Activated T-cell treated with anti-CD3 and anti-CD28 coated beads for 1 hour (primary cell): ENCODE results near the gene GSK3A.
A peak's percentile ranks its signal among the peaks of the same experiment; 100 is the strongest.

ENCODE experiments used
- DNase-seq: peaks from one replicate; pipeline ENCODE4 v3.0.0-alpha.2; 2020; ENCODE audit warnings: low read depth

The GSK3A gene

DNA sequence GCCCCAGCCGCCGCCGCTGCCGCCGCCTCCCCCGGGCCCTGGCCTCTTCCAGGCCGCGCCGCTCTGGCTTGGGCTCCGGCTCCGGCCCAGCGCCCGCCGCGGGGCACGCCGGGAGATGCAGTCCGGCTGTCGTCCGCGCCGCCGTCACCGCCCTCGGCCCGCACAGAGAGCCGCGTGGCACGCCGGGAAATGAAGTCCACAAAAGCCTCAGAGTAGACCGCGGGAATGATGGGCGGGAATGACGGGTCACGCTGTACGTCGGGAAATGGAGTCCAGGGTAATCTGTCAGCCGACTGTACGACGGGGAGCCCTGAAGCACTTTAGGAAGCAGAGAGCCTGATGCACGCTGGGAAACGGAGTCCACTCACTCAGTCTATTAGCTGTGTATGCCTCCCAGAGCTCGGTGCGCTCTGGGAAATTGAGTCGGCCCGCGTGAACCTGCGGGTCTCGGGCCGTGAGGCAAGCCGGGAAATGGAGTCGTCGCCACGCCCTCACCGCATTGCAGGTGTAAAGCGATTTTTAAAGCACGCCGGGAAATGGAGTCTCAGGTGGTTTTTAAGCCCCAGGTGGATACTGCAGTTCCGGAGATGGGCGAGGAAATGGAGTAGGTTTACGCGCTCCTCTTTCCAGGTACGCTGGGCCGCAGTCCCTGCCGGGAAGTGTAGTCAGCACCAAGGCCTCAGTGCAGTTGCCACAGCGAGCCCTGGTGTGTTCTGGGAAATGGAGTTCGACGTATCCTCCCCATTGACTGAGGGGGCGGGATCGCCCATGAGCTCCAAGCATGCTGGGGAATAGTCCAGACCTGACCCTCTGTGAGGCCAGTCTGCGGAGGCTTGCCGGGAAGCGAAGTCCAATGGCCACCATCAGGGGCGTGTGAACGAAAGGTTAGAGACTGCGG, at the start of gene GSK3A:
GSK3A (minus strand) TSS at position 91 of the 898 bp plus-strand sequence. CDS start 137 bp downstream, outside the sequence.
- DNase-seq = peak; percentile 89

DNA sequence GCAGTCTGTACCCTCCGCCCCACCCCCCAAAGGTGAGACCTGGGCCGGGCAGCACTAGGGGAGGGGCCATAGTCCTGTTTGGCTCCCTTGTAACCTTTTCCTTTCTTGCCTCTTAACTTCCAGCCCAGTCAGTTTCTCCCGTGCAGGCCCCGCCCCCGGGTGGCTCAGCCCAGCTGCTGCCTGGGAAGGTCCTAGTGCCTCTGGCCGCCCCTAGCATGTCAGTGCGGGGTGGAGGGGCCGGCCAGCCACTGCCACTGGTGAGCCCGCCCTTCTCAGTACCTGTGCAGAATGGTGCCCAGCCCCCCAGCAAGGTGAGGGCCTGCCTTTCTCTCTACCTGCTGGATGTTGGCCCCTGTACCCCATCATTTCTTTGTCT, 49.0 kb upstream of the GSK3A start:
- no peak for DNase-seq

DNA sequence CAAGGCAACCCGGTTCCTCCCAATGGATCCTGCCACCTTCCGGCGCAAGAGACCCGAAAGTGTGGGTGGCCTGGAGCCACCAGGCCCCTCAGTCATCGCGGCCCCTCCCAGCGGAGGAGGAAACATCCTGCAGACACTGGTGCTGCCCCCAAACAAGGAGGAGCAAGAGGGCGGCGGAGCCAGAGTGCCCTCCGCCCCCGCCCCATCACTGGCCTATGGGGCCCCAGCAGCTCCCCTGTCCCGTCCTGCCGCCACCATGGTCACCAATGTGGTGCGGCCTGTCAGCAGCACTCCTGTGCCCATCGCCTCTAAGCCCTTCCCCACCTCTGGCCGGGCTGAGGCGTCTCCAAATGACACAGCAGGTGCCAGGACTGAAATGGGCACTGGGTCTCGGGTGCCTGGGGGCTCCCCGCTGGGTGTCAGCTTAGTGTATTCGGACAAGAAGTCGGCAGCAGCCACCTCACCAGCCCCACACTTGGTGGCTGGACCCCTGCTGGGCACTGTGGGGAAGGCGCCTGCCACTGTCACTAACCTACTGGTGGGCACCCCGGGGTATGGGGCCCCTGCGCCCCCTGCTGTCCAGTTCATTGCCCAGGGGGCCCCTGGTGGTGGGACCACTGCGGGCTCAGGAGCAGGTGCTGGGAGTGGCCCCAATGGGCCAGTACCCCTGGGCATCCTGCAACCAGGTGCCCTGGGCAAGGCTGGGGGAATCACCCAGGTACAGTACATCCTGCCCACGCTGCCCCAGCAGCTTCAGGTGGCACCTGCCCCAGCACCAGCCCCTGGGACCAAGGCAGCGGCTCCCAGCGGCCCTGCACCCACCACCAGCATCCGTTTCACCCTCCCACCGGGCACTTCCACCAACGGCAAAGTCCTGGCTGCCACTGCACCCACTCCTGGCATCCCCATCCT, 48.4 kb upstream of the GSK3A start:
- DNase-seq = peak; percentile 60

GRCh38 chr19:42290136-42290522, 47.7 kb upstream of the GSK3A start:
- DNase-seq = no peak

- DNase-seq = no peak
Observed at GRCh38 chr19:42289556-42290041, 47.2 kb upstream of the GSK3A start.

- no peak for DNase-seq
Observed at GRCh38 chr19:42288881-42289555, 46.6 kb upstream of the GSK3A start.

DNA sequence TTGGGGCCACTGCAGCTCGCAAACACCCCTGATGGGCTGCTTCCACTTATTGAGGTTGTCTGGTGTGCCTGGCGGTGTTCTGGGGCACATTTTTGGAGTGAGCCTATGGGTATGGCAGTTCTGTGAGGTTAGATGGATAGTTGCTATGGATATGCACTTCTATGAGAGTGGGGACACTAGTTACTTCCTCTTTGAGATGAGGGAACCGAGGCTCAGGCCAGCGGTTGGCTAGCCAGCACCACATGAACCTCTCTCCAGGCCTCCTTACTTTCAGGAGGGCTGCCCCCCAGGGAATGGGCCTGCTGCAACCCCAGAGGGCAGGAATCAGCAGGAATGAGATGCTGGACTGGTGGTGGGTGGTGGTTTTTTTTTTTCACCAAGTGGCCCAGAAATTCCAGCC, 46.0 kb upstream of the GSK3A start:
- DNase-seq = no peak

DNA sequence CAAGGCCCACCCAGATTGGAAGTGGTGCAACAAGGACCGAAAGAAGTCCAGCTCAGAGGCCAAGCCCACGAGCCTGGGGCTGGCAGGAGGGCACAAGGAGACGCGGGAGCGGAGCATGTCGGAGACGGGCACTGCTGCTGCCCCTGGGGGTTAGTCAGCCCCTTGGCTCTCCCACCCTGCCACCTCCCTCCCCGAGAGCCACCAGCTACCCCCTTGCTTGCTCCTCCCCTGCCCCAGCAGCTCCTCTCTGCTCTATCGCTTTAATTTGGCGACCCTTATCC, 45.4 kb upstream of the GSK3A start:
- no peak for DNase-seq

GRCh38 chr19:42287017-42287826, 44.8 kb upstream of the GSK3A start:
- DNase-seq = no peak

- DNase-seq = no peak
Observed at GRCh38 chr19:42286349-42287016, 44.1 kb upstream of the GSK3A start.

DNA sequence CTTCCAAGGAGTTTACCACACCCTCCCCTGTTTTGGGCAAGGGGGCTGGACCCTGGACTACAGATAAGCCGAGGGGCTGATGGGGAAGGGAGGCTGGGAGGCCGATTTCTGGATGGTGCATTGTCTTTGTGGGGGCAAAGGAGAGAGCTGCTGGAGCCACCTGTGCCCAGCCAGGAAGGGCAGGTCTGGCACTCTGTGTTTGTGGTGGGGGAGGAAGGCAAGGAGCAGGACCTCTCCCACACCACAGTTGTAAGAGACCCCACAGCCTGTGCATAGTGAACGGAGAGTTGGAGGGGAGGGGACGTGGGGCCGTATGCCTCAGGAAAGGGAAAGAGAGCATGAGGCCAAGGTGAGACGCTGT, 43.6 kb upstream of the GSK3A start:
- DNase-seq = no peak

GRCh38 chr19:42285541-42285941, 43.1 kb upstream of the GSK3A start:
- no peak for DNase-seq

DNA sequence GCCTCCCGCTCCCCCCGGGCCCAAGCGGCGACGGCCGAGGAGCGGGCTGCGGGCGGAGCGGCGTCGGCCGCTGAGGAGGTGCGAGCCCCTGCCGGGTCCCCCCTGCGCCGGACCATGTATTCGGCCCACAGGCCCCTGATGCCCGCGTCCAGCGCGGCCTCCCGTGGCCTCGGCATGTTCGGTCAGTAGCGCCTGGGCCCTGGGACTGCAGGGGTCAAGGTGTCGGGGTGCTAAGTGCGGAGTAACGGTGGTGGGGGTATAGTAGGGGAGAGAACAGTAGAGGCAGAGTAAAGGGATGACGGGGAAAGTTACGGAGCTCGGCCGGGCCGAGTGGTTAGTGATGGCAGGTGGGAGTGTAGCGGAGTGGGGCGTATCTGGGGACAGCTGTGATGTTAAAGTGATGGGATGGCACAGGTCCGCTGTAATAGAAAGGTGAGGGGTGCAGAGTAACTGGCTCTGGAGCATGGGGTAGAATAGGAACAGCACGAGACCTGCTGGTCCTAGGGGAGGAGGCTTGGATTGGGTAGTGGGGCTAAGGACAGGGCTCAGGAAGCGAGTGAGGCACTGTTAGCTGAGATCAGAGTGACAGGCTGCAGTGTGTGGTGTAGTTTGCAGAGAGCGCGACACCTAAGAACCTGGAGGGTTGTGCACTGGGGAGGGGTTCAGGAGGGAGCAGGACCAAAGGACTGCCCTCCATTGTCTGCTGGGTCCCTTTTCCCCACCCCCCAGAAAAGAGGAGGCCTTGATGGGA, 42.4 kb upstream of the GSK3A start:
- DNase-seq = no peak

DNA sequence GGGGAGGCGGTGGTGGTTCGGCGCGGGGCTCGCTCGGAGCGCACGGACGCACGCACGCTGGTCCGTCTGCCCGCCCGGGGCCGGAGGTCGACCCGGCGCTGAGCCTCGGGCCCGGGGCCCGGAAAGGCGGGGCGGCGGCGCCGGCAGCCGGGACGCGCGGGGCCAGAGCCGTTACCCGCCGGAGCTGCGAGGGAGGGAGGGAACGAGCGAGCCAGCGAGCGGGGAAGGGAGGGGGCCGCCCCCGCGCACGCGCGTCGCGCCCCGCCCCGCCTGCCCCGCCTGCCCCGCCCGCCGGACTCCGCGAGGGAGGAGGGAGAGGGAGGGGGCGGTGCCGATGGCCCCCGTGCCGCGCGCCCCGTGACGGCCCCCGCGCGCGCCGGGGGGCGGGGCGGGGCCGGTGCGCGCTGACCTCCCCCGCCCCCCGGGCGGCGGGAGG, 41.7 kb upstream of the GSK3A start:
- DNase-seq = peak; percentile 77

GRCh38 chr19:42283188-42284065, 41.0 kb upstream of the GSK3A start:
- peak; percentile 96 for DNase-seq

DNA sequence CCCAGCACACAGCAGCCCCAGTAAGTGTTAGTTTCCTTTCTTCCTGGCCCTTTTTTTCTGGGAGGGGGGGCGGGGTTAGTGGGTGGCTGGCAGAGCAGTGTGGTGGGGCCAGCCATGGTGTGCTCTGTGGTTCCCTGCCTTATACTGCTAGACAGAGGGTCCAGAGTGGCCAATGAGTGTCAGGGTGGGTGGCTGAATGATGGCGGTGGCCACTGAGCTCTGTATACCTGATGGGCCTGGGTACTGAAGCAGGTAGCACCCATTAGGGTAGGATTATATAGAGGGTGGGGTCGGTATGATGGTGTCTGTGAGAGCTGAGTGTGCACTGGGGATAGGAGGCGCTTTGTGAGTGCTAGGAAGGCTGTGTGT, 40.4 kb upstream of the GSK3A start:
- no peak for DNase-seq

GRCh38 chr19:42281827-42282762, 39.7 kb upstream of the GSK3A start:
- DNase-seq = no peak

DNA sequence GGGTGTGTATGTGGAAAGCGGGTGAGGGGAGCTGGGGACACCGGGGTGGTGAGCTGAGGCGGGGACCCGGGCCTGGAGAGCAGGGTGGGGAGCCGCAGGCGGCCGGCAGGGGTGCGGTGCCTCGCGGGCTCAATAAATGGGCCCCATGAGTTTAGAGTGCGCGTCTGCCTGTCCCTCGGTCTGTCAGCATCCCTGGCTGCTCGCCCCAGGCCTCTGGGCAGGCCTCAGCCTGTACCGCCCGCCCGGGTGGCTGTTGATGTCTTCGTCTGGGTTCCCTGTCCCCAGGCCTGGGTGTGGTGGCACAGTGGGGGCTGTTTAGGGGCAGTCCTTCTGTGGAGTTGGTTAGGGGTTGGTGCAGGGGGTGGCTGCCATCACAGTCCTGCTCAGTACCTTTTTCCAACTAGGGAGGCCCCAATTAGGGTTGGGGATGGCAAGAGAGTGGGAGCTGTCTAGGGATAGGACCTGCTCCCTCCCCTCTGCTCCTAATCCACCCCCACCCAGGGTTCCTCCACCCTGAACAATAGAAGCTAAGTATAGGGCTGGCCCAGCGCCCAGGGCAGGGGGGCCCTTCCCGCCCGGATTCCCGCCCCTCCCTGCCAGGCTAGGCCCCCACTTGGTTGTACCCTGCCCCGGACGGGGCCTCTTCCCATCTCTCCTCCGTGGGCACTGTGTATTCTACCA, 38.9 kb upstream of the GSK3A start:
- no peak for DNase-seq
